ENCODE results near the gene HELB. TPM values are rescaled to one million over a fixed set of nuclear protein-coding genes. Genes with fewer than 3 reads are reported as not detected.

HELB gene
- total and polyA plus RNA-seq, 2 of the 8 experiments (the other 6 are each of a cell fraction or from before 2014, with no cell fraction given), result 1.8 to 7.6 TPM

DNA sequence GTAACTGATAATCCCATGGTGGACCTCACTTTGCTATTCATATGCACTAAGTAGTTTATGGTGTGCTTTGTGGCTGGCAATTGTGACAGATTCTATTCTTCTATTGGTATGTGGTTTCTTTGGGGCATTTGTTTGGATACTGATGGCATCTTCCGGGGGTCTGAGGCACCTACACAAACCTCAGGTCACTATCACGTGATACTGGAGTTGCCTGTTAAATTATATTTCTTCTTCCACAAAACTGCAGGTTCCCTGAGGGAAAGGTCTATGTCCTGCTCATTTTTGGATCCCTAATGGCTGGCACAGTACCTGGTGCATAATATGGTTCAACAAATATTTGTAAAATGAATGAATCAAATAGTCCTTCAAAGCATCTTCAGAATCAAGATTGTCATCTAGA, 49.5 kb upstream of the HELB start:
- no peak overlapping the region for H2BK12ac ChIP-seq (ENCODE audit: low read depth, low read length)
- no peak overlapping the region for H2AFZ ChIP-seq (ENCODE audit: low read length)
- DNase-seq (ENCODE audit: low read depth in 1 of 2, low spot score in 2 of 2) (no peak), FAIRE-seq (no peak)
- TF ChIP-seq RNF2 (IDR thresholded peaks at IDR 0.05; ENCODE audit: borderline replicate concordance, low read depth, low read length, missing control alignments, poor library complexity, severe bottlenecking) (no peak), TEAD4 (IDR thresholded peaks at IDR 0.05; ENCODE audit: low read depth, low read length) (no peak), EGR1 (IDR thresholded peaks at IDR 0.05; ENCODE audit: borderline replicate concordance, low read depth, low read length) (no peak), USF2 (IDR thresholded peaks at IDR 0.05; ENCODE audit: low read length) (no peak)
- H3K9me3 ChIP-seq (ENCODE audit: insufficient read depth in 2 of 2, low read depth in 1 of 2, low read length in 1 of 2), result no peaks in the 10 kb centered on the region
- no peak overlapping the region for H2BK20ac ChIP-seq (ENCODE audit: low read length)
- CTCF ChIA-PET (ENCODE audit: partially characterized antibody), result interaction anchor here (1.1 to 1.5 kb wide), 2 partner anchors 25 to 26 kb away, joined by 3 to 5 read pairs; no protein-coding TSS in a partner anchor
- no peak overlapping the region for H3K23ac ChIP-seq (ENCODE audit: insufficient read length)
- H3K18ac ChIP-seq (ENCODE audit: extremely low read depth, low read length), result no peak overlapping the region
- no peak overlapping the region for H4K5ac ChIP-seq (ENCODE audit: insufficient read length, low read depth, low read length)
- no peak overlapping the region for H3K4me2 ChIP-seq (ENCODE audit: insufficient read depth in 1 of 2, low read depth in 2 of 2, low read length in 2 of 2)
- no peak overlapping the region for H3K9ac ChIP-seq (replicated peaks in 1 of 4; ENCODE audit: extremely low read depth in 1 of 4, low read depth in 3 of 4, low read length in 3 of 4)
- H3K4ac ChIP-seq (replicated peaks; ENCODE audit: insufficient read length, low read depth, low read length), result no peak overlapping the region
- POLR2A ChIA-PET (ENCODE audit: partially characterized antibody), result no interaction called here
- no peak overlapping the region for H4K8ac ChIP-seq (ENCODE audit: extremely low read depth, insufficient read depth, low read length)
- no peaks in the 10 kb centered on the region for H3K79me1 ChIP-seq (ENCODE audit: low read depth, low read length)
- no peak overlapping the region for H2BK5ac ChIP-seq (ENCODE audit: low read depth, low read length)
- H3K27me3 ChIP-seq (replicated peaks in 1 of 4; ENCODE audit: control insufficient read depth in 3 of 4, extremely low read depth in 1 of 4, insufficient read depth in 3 of 4, low read length in 3 of 4), result no peaks in the 10 kb centered on the region
- no peaks in the 10 kb centered on the region for H3K36me3 ChIP-seq (ENCODE audit: control insufficient read depth in 2 of 4, insufficient read depth in 4 of 4, low read length in 3 of 4)
- no peak overlapping the region for H4K91ac ChIP-seq (replicated peaks; ENCODE audit: insufficient read length, low read length)
- no peak overlapping the region for H3K27ac ChIP-seq (ENCODE audit: low read depth, low read length)
- H2BK15ac ChIP-seq (ENCODE audit: low read length), result no peak overlapping the region
- H3K14ac ChIP-seq (ENCODE audit: insufficient read length), result no peak overlapping the region
- 91% methylated on average over 2 of the region's 2 CpGs; no CpG with 5 or more reads in 1 of the 2 experiments for WGBS, 2 experiments (ENCODE audit: extremely low coverage in 1 of 2, insufficient coverage in 1 of 2, insufficient read length in 1 of 2, insufficient replicate concordance in 2 of 2, low coverage in 1 of 2, low lambda C conversion rate in 2 of 2, missing lambda C conversion rate in 1 of 2)
- H3K23me2 ChIP-seq (ENCODE audit: low read depth, low read length), result no peaks in the 10 kb centered on the region
- H2AK5ac ChIP-seq (ENCODE audit: low read depth, low read length), result no peak overlapping the region
- H3K79me2 ChIP-seq (ENCODE audit: control insufficient read depth in 1 of 2, insufficient read depth in 2 of 2, low read length in 2 of 2), result no peaks in the 10 kb centered on the region
- H3K4me3 ChIP-seq (ENCODE audit: extremely low read depth in 1 of 4, insufficient read depth in 2 of 4, low read depth in 3 of 4, low read length in 4 of 4), result no peak overlapping the region
- H4K20me1 ChIP-seq (replicated peaks in 1 of 2; ENCODE audit: control insufficient read depth in 1 of 2, insufficient read depth in 2 of 2, low read length in 2 of 2), result no peaks in the 10 kb centered on the region
- no peak overlapping the region for H2BK120ac ChIP-seq (replicated peaks; ENCODE audit: low read depth, low read length)
- peaks cover 0 to 3% (median 0%) of the 10 kb centered on the region in 4 experiments; a peak in 1 of 7 replicates for H3K4me1 ChIP-seq (replicated peaks in 1 of 4; ENCODE audit: control insufficient read depth in 3 of 4, insufficient read depth in 4 of 4, low read length in 3 of 4)
- no peak overlapping the region for H3K56ac ChIP-seq (replicated peaks; ENCODE audit: insufficient read length, low read depth, low read length)
